HG03565 (cell line): Measurements from ENCODE around the gene U2AF1L4.
A peak's percentile ranks its signal among the peaks of the same experiment; 100 is the strongest.

Experiments
- ATAC-seq: cut with Tn5 transposase; IDR thresholded peaks from one replicate; pipeline ENCODE4 v1.9.1; 2021; ENCODE audit warnings: mild to moderate bottlenecking, moderate library complexity; ENCODE audit not compliant: unreplicated experiment

The U2AF1L4 gene

DNA sequence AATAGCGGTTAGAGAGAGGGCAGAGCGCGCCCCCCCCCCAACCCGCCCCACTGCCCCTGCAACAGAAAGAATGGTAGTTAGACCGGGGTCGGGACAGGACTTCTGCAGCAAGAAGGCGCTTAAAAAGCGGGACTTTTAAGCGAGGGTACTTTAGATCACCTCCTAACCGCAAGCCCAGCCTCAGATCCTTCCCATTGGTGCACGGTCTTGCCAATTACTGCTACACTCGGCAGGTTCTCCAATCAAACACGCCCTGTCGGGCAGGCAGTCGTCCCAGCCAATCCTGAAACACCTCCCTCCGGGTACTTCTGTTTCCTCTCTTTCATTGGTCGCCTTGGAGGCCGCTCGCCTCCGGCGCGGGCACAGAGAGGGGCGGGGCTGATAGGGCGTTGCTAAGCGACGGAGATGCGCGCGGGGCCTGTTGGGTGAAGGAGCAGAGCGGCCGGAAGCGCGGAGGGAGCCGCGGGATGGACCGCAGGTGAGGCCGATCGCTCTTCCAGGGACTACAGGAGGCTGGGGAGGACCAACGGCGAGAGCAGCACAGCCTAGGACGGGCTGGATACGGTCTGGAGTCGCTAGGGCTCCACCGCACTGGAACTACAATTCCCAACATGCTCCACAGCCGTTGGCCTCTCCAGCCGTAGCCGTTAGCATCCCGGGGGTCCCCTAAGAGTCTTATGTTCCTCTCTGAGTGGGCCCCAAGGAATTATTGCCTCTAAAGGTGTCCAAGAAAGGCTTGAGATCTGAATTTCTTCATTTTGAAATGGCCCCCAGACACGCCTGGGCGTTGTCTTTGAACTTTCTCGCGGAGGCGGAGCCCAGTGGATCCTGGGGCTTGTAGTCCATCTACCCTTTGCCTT is 12.8 kb upstream of the U2AF1L4 start, which contains the start of gene PROSER3:
PROSER3 (plus strand) TSS at position 428 of the 860 bp plus-strand sequence; CDS start at position 468, 40 bp downstream.
- ATAC-seq: peak; percentile 94

DNA sequence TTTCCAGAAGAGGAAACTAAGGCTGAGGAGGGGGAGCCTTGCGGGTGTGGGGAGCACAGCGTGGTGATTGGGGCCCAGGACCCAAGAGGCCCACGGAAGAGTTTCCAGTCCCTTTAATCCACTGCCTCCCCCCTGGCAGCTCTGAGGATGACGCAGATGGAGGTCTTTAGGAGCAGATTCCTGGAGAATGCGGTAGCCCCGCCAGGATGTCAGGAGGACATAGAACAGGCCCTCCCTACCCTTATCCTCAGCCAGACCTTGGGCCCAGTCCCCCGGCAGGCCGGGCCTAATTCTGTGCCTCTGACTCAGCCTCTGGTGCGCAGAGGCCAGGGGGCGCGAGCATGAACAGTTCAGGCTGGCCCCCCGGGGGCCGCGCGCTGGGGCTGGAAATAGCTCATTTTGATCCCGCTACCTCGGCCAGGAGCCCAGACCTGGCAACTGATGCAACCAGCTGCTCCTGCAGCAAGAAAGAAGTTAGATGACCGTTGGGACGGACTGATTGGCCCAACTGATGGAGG is 12.1 kb upstream of the U2AF1L4 start:
- ATAC-seq: no peak

DNA sequence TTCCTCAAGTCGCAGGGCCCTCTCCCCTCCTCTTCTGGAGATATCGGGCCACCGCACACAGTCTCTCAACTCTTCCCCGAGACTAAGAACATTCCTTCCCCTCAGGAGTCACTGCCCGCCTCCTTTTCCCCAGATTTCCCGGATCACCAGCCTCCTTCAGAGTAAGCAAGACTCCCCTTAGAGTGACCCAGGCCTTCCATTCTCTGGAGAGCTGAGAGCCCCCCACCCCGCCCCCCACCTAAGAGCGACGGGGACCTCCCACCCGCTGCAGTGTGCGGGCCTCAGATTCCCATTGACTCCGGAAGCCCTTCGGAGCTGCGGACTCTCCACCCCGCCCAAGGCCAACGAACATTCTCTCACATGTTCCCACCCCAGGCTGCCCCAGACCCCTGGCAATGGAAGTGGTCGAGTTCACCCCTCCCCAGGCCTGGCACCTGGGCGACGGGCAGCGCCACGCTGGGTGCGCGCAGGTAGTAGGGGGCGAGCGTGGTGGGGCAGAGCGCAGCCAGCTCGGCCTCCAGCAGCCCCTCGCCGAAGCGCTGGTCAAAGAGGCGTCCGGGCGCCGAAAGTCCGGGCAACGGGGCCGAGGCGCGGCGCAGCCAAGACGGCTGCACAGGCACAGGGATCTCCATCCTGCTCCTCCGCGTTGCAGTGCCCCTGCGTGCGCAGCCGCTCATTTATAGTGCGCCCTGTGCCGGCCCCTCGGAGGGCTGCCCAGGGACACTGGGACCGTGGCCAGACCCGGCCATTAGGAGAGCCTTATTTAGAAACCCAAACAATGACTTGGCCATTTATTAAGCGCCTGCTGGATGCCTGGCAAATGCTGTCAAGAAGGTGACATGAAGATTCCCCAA is 11.4 kb upstream of the U2AF1L4 start, which contains the start of gene HSPB6:
HSPB6 (minus strand) TSS at position 653 of the 854 bp plus-strand sequence; CDS start at position 632, 21 bp downstream.
- no peak for ATAC-seq

DNA sequence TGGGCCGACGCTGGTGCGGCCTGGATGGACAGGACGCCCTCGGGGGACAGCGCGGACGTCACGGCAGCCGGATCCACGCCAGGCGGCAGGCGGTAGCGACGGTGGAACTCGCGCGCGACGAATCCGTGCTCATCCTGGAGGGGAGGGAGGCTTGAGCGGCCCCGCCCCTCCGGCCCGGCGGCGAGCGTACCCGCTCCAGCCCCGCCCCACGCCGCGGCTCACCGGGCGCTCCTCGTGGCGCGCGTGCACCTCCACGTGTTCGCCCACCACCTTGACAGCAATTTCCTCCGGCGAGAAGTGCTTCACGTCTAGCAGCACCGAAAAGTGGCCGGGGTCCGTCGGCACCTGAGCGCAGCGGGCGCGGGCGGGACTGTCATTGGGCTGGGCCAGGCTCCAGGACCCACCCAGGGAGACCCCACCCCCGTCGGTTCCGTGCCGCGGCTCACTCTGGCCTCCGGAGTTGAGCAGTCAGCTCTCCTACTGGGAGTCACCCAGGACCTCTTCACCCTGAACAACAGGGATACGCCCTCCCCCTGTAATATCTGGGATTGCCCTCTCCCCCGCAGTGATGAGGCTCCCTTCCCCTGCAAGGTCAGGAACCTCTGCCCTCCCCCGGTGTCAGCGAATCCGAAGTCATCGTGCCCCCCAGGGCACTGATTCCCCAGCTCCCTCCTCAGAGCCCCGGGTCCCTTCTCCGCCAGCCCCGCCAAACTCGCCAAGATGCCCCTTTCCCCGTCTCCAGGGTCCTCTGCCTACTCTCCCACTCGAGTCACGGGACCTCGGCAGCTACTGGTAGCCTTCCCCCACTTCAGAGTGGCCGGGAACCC is 10.5 kb upstream of the U2AF1L4 start:
- ATAC-seq: no peak

DNA sequence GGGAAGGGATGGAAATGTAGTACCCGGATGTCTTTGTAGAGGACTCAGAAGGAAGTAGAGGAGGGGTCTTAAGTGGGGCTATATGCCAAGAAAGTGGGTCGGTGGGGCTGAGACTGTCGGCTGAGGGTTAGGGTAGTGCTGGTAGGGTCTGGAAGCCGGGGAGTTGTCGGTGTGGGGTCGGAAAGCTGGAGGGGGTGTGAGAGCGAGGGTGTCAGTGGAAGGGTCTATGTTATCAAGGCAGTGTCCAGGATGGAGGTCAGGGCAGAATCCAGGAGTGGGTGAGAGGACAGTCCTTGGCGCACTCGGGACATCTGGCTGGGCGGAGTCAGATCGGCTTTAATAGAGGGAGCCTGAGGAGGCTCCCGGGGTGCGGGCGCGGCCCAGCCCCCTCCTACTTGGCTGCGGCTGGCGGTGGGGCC is 9.9 kb upstream of the U2AF1L4 start:
- ATAC-seq: no peak

DNA sequence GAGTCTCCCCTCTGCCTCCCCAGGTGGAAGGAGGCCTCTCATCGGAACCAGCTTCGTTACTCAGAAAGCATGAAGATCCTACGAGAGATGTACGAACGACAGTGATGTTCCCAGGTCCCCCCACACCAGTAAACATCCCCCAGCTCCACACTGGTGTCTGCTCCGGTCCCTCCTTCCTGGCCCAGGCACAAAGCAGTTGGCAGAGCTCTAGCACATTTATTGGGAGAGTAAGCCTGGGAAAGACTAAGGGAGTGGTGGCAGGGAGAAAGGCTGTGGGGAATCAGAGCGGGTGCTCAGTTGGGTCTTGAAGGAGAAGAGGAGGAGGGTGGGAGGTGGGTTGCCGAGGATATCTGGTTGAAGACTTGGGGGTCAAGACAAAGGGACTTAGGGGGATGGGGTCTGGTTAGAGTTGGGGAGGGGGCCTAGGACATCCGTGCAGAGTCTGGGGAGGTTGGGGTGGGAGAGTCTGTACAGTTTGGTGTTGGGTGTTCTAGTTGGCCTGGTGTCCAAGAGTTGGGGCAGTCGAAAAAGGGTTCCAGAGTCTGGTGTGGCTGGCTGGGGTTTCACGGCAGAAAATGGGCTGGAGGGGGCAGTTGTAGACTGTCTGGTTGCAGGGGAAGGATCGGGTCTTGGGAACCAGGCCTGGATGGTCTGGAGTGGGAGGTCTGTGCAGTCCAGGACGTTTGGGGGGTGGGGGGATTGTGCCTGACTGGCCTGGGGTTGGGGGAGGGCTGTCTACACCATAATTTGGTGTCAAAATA is 9.3 kb upstream of the U2AF1L4 start:
- ATAC-seq: no peak

DNA sequence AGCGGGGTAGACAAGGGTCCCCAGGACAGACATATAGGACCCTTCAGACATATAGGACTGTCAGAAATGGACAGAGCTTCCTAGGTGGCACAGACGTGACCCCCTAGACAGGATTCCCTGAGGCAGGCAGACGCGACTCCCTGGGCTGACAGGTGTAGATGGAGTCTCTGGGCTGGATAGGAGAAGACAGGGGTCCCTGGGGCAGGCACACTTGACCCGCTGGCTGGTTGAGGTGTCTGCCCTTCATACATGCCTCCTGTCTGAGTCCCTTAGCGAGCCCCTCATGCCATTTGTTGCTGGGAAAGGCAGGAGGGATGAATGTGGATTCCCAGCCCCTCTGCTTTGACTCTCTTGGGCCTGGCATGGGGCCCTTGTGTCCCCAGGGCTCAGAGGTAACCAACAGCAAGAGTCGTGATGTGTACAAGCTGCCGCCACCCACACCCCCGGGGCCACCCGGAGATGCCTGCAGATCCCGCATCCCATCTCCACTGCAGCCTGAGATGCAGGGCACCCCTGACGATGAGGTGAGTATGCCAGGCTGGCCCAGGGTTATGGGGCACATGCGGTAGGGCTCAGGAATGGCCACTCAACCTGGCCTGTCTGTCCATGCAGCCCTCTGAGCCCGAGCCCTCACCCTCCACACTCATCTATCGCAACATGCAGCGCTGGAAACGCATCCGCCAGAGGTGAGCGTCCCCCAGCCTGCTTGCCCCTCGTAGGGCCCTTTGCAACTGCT is 8.6 kb upstream of the U2AF1L4 start:
- ATAC-seq: no peak

DNA sequence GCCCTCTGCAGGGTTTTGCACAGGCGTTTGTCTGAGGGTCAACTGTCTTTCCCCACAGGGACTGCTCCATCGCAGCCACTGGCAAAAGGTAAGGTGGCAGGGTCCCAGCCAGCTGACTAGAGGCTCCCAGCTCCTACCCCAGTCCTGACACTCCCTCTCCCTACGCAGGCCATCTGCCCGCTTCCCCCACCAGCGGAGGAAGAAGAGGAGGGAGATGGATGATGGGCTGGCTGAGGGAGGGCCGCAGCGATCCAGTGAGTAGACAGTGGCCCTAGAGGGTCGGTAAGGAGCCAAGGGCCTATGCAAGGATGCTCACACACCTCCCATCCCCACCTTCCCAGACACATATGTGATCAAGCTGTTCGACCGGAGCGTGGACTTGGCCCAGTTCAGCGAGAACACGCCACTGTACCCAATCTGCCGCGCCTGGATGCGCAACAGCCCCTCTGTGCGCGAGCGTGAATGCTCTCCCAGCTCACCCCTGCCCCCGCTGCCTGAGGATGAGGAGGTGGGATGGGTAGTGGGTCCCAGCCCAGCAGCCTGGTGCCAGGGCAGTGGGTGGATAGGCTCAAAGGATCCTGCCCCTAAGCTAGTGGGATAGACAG is 7.6 kb upstream of the U2AF1L4 start:
- no peak for ATAC-seq

DNA sequence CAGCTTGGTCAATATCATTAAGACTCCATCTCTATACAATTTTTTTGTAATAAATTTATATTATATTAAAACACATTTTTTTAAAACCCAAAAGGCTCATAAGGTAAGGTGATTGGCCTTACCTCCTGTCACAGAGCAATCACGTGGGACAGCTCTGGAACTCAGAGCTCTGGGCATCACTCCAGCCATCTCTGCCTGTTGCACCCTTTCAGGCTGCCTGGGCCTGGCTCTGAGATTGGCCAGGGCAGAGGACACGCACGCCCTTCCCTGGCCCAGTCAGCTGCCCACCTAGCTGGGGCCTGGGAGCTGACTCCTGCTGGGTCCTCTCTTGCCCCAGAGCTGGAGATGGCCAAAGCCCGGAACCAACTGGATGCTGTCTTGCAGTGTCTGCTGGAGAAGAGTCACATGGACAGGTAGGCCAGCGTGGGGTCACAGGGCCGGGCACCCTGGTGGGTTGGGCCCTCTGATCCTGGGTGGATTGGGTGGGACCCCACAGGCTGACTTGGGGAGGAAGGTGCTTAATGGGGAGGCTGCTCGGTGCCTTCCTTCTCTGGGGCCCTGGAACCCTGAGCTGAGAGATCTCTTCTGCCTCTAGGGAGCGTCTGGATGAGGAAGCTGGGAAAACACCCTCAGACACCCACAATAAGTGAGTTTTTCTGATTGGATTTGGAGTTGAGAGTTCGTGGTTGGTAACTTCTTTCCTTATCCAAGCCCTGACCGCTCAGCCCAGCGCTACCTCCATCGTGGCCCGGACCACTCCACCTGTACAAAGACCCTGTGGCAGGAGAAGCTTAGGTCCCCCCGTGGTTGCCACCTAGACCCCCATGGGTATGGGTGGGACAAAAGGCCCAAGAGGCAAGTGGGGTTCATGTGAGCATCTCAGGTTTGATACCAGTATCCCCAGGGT is 6.9 kb upstream of the U2AF1L4 start:
- no peak for ATAC-seq

DNA sequence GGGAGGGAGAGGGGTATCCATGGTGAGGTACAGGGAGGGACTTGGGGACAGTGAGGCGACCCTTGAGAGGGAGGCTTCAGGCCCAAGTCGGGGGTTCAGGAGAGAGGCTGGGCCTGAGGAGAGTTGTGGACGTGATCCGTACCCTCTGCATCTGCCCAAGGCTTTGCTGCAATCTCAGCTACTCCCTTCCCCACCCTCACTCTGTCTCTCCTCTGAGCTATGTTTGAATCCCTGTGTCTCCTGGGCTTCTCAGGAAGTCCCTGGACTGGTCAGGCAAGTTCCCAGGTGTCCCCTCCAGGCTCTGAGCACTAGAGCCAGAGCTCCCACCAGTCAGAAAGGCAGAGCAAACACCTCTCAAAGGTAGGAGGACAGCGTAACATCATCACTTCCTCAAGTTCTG is 4.9 kb upstream of the U2AF1L4 start:
- ATAC-seq: no peak

DNA sequence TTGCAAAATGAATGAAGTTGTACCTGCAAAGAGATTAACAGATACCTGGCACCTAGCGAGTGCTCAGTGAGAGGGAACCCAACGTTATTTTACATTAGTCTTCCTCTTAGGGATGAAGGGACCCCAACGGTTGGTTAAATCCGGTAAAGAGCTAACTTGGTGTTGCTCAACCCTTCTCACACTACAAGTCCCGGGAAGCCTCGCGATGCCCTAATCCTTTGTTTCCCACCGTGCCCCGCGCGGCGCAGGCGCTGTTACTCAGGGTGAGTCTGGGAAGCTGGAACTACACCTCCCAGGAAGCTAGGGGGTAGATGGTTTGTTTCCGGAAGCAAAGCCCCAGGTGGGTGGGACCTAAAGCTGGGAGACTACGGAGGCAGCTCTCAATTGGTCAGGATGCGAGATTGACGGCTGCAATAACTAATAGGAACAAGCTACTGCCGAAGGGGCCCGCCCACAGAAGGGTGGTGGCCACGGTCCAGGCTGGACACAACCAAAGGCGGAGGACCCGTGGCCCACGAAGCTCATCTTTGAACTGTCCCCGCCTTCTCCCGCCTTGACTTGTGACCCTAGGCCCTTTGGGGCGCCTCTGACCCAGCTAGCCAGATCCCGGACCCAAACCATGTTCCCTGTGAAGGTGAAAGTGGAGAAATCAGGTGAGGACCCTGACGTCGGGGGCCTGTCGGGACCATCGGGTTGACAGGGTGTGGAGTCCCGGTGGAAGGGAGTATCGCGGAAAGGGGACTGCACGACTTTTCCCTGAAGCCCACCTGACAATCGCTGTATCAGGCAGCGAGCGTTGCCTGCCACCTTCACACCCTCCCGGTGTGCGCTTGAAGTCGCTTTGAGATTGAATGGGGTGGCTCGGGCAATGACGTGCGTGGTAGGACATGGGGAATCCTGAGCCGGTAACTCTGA is 3.1 kb upstream of the U2AF1L4 start, which contains the start of gene LIN37:
LIN37 (plus strand) TSS at position 471 of the 915 bp plus-strand sequence; CDS start at position 620, 149 bp downstream.
- peak; percentile 69 for ATAC-seq

DNA sequence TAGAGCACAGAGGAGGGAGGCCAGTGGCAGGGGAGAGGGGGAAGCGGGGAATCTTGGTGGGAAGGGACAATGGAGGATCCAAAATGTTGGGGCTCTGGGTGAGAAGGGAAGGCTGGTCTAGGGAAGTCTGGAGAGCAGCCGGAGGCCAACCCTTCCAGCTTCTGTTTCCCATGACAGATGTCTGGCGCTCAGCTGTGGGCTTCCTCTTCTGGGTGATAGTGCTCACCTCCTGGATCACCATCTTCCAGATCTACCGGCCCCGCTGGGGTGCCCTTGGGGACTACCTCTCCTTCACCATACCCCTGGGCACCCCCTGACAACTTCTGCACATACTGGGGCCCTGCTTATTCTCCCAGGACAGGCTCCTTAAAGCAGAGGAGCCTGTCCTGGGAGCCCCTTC is 1.3 kb upstream of the U2AF1L4 start:
- no peak for ATAC-seq

DNA sequence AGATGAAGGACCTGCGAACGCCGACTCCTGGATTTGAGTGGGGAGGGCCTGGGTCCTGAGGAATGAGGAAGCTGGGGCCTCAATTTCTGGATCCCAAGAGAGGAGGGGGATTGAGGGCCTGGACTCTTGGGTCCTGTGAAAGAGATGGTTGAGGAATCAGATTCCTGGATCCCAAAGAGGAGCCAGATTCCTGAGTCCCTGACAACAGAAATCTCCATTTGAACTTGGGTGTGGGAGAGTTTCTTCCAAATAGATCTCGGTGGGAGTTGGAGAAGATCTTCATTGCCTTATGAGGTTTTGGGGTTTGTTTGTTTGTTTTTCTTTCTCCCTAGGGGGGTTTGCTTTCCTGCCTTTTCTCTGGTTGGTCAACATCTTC is 857 bp upstream of the U2AF1L4 start:
- ATAC-seq: no peak

DNA sequence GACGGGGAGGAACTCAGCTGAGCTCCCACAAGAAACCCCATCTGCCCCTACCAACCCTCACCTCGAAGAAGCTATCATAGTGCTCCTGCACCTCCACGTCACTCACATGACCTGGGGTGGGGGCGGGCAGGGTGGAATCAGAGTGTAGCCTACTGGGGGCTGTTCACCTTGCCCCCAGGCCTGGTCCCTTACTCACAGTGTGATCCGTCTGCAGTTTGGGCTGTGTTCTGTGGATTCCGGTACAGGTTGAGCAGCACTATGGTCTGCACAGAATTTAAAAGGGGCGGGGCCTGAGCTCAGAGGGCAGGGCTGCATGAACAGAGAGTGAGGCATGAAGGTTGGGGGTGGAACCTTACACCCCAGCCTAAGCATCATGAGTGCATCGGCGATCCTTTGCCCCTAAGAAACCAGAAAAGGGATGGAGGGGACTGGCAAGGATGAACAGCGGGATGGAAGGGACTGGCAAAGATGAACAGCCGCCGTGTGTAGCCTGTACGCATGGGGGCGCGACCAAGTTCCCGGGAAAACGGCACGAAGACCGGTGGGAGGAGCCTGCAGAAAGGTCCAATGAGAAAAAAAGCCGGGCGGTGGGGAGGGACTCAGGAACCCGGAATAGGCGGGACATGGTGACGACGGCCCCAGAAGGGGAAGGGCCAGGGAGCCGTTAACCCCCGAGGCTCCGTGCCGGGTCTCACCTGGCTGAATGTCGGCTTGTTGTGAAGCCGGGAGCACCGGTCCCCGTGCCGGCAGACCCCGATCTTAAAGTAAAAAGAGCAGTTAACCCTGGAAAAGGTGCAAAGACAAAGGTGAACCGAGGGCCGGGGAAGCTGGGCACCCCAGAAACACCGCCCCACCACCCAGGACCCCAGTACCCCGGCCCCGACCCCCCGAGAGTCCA is 539 bp downstream of the U2AF1L4 start:
- ATAC-seq: no peak

DNA sequence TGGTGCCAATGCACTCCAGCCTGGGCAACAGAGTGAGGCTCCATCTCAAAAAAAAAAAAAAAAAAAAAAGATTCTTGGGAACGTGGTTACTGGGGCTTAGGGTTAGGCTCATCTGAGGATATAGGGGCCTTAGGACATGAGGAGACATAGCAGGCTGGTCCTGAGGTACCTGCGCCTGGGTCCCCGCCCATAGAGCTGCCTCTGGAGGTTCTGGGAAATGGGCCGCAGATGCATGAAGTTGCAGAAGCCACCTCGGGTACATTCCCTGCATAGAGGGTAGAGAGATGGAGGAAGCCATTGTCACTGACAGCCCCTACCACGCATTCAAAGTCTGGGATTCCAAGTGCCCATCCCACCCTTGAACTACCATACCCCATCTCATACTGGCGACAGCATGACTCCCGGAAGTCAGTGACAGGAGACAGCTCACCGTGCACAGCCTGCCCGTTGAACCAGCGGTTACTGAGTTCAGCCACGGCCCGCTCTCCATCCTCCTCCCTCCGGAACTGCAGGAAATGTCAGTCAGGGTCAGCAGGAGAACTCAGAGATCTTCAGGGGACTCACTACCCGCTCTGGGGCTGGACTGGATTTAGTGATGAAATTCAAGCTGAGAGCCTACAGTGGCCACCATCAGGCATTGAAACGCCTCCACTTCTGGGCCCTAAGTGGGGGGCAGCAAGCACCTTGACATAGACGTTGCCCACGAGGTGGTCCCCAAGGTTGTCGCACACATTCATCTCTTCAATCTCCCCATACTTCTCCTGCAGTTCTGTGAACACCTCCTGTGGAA is 1.4 kb downstream of the U2AF1L4 start:
- no peak for ATAC-seq
